Sigmoid colon (tissue), 7 donors: ENCODE measurements around the gene ADGRF4. TPM values are rescaled to one million over a fixed set of nuclear protein-coding genes. Genes with fewer than 3 reads are reported as not detected.

Experiments used
- DNase-seq: peaks from one replicate; pipeline ENCODE4 v3.0.0-alpha.2; 2019
- H3K27ac ChIP-seq, 4 donors: fragments of 200-600 bp; sonication (generic); one replicate each; pipeline ENCODE4 v1.5.1; 2016 to 2019; ENCODE audit warnings: mild to moderate bottlenecking in 1 of 4
- H3K27me3 ChIP-seq, 3 donors: fragments of 200-600 bp; sonication (generic); one replicate each; pipeline ENCODE4 v1.5.1; 2019; ENCODE audit warnings: mild to moderate bottlenecking in 1 of 3
- H3K36me3 ChIP-seq, 4 donors: fragments of 200-600 bp; sonication (generic); one replicate each; pipeline ENCODE4 v1.5.1; 2016 to 2019
- H3K4me1 ChIP-seq, 4 donors: fragments of 200-600 bp; sonication (generic); one replicate each; pipeline ENCODE4 v1.5.1; 2017 to 2019
- H3K4me3 ChIP-seq, 4 donors: fragments of 200-600 bp; sonication (generic); one replicate each; pipeline ENCODE4 v1.5.1; 2017 to 2019; ENCODE audit warnings: mild to moderate bottlenecking in 2 of 4, moderate library complexity in 1 of 4
- H3K9me3 ChIP-seq, 4 donors: fragments of 200-600 bp in 3 of 4; sonication (generic) in 3 of 4; one replicate each; pipeline versions ENCODE4 v1.5.1 to v1.6.1; 2013 to 2019
- EP300 ChIP-seq, 4 donors: sonication (generic); formaldehyde crosslinking; IDR thresholded peaks; one replicate each; pipeline ENCODE4 v1.6.1; 2017; ENCODE audit warnings: antibody characterized with exemption in 4 of 4
- POLR2A ChIP-seq, 2 donors: fragments of 450-650 bp; IDR thresholded peaks; one replicate each; pipeline ENCODE4 v1.6.1; 2016; ENCODE audit warnings: antibody characterized with exemption in 2 of 2, mild to moderate bottlenecking in 2 of 2, moderate library complexity in 2 of 2
- POLR2AphosphoS5 ChIP-seq, 4 donors: sonication (generic); formaldehyde crosslinking; IDR thresholded peaks; one replicate each; pipeline ENCODE4 v1.6.1; 2017; ENCODE audit warnings: antibody characterized with exemption in 4 of 4
- WGBS, 2 donors: extraction: QIAGEN DNeasy Blood & Tissue Kit; methylation state at CpG; one replicate each; pipeline ENCODE4 v1.1.7; 2013; 5-methylcytosine and 5-hydroxymethylcytosine counted together
- intact Hi-C: fragments of 100-400 bp; cut with DNase I; formaldehyde crosslinking; loops from one replicate; pipeline ENCODE4 v1.15.1; 2023
- polyA plus RNA-seq, 3 donors: library from polyadenylated mRNA; stranded (reverse); fragments of 200-250 nt; gene quantifications; one replicate each; pipeline ENCODE4 v1.2.3, GENCODE V29; 2013
- total RNA-seq, 4 donors: library from RNA; depleted of rRNA; stranded (reverse); fragments of >200 nt; gene quantifications; one replicate each; pipeline ENCODE4 v1.1.0, GENCODE V29; 2016
- TF ChIP-seq, protein P1 (sequence below), 4 experiments: fragments of 450-650 bp in 3 of 4; fragments of 200-600 bp in 1 of 4; IDR thresholded peaks; one replicate each; pipeline ENCODE4 v1.5.1; 2016 to 2019; ENCODE audit warnings: antibody characterized with exemption in 4 of 4, mild to moderate bottlenecking in 3 of 4, moderate library complexity in 2 of 4
- donor health status: healthy with polysubstance abuse.
- donor health status: Bipolar disorder and iron deficiency.
- donor health status: healthy.

The ADGRF4 gene
- total and polyA plus RNA-seq, 7 donors, result 0.28 to 1.5 (median 0.83) TPM; not detected in 3

DNA sequence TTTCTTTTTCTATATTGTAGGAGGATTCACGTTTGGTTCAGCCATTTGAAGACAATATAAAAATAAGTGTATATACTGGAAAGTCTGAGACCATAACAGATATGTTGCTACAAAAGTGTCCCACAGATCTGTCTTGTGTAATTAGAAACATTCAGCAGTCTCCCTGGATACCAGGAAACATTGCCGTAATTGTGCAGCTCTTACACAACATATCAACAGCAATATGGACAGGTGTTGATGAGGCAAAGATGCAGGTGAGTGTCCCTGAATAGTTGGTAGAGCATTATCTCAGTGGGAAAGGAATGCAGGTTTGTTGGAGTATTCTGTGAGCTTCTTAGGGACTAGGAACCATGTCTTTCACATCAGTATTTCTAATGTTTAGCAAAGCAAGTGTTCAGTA lies 18.3 kb upstream of the ADGRF4 start:
- Histone ChIP-seq H3K9me3 (no peaks in the 10 kb centered on the region), H3K27ac (no peak overlapping the region), H3K36me3 (no peaks in the 10 kb centered on the region), H3K4me3 (no peak overlapping the region), H3K27me3 (no peaks in the 10 kb centered on the region), H3K4me1 (no peaks in the 10 kb centered on the region)
- intact Hi-C loops, result no loop called here
- WGBS, 2 donors, result 15 to 59% methylated on average over 2 of the region's 2 CpGs
- no peak for DNase-seq
- TF ChIP-seq, protein P1, sequence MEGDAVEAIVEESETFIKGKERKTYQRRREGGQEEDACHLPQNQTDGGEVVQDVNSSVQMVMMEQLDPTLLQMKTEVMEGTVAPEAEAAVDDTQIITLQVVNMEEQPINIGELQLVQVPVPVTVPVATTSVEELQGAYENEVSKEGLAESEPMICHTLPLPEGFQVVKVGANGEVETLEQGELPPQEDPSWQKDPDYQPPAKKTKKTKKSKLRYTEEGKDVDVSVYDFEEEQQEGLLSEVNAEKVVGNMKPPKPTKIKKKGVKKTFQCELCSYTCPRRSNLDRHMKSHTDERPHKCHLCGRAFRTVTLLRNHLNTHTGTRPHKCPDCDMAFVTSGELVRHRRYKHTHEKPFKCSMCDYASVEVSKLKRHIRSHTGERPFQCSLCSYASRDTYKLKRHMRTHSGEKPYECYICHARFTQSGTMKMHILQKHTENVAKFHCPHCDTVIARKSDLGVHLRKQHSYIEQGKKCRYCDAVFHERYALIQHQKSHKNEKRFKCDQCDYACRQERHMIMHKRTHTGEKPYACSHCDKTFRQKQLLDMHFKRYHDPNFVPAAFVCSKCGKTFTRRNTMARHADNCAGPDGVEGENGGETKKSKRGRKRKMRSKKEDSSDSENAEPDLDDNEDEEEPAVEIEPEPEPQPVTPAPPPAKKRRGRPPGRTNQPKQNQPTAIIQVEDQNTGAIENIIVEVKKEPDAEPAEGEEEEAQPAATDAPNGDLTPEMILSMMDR (IDR thresholded peaks at IDR 0.05), result no peak
- no peak for TF ChIP-seq EP300 (IDR thresholded peaks at IDR 0.05)
- no peak for TF ChIP-seq POLR2AphosphoS5 (IDR thresholded peaks at IDR 0.05)
- TF ChIP-seq POLR2A (IDR thresholded peaks at IDR 0.05), result no peak

DNA sequence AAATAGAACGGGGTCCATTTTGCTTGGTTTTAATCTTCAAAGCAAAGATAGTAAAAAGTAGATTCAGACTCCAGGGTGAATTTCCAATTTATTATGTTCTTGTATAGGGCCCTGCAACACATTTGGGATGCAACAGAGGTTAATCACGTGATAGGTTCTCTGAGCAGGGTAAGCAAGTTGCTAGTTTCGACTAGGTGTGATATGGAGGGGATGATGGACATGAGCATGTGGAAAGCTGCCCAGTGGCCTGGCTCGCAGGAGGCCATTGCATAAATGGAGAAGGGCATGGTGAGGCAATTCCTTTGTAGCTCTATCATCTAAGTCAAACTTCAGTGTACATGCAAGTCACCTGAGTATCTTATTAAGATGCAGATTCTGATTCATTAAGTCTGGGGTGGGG lies 17.7 kb upstream of the ADGRF4 start:
- Histone ChIP-seq H3K4me3 (no peak overlapping the region), H3K27ac (no peak overlapping the region), H3K27me3 (no peaks in the 10 kb centered on the region), H3K9me3 (no peaks in the 10 kb centered on the region), H3K36me3 (no peaks in the 10 kb centered on the region), H3K4me1 (no peaks in the 10 kb centered on the region)
- intact Hi-C loops, result no loop called here
- TF ChIP-seq EP300 (IDR thresholded peaks at IDR 0.05), result no peak
- no peak for TF ChIP-seq POLR2A (IDR thresholded peaks at IDR 0.05)
- TF ChIP-seq POLR2AphosphoS5 (IDR thresholded peaks at IDR 0.05), result no peak
- TF ChIP-seq, protein P1 (IDR thresholded peaks at IDR 0.05), result no peak
- DNase-seq, result no peak
- 93% methylated on average over 4 of the region's 4 CpGs for WGBS, 2 donors

DNA sequence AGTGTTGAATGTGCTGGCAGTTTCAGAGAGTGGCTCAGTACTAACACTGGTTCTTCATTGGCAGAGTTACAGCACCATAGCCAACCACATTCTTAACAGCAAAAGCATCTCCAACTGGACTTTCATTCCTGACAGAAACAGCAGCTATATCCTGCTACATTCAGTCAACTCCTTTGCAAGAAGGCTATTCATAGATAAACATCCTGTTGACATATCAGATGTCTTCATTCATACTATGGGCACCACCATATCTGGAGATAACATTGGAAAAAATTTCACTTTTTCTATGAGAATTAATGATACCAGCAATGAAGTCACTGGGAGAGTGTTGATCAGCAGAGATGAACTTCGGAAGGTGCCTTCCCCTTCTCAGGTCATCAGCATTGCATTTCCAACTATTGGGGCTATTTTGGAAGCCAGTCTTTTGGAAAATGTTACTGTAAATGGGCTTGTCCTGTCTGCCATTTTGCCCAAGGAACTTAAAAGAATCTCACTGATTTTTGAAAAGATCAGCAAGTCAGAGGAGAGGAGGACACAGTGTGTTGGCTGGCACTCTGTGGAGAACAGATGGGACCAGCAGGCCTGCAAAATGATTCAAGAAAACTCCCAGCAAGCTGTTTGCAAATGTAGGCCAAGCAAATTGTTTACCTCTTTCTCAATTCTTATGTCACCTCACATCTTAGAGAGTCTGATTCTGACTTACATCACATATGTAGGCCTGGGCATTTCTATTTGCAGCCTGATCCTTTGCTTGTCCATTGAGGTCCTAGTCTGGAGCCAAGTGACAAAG lies 17.0 kb upstream of the ADGRF4 start:
- no peaks in the 10 kb centered on the region for H3K4me1 ChIP-seq
- 91 to 98% methylated on average over 1 of the region's 1 CpG for WGBS, 2 donors
- no peak overlapping the region for H3K27ac ChIP-seq
- H3K36me3 ChIP-seq, result no peaks in the 10 kb centered on the region
- no peak overlapping the region for H3K4me3 ChIP-seq
- no peak for TF ChIP-seq EP300 (IDR thresholded peaks at IDR 0.05)
- TF ChIP-seq, protein P1 (IDR thresholded peaks at IDR 0.05), result no peak
- no peak for TF ChIP-seq POLR2A (IDR thresholded peaks at IDR 0.05)
- no peak for TF ChIP-seq POLR2AphosphoS5 (IDR thresholded peaks at IDR 0.05)
- no peaks in the 10 kb centered on the region for H3K27me3 ChIP-seq
- intact Hi-C loops, result no loop called here
- no peaks in the 10 kb centered on the region for H3K9me3 ChIP-seq
- no peak for DNase-seq

DNA sequence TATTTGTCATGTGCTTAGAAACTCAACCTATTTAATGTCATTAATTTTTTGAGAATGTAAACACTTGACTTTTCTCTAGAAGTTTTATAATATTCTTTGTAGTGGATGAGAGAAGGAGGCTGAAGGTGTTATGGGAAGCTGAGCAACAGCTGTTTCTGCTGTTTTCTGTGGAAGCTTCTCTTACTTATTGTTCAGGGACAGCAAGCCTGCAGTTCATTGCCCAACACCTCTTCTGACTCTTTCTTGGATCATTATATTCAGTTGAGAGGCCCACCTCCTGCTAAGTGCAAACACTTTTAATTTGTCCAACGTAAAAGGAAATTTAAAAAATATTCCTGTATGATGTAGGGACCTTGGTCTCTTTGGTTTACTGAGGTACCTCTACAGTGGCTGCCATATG lies 12.0 kb upstream of the ADGRF4 start:
- Histone ChIP-seq H3K9me3 (no peaks in the 10 kb centered on the region), H3K4me1 (no peaks in the 10 kb centered on the region), H3K36me3 (no peaks in the 10 kb centered on the region), H3K4me3 (no peak overlapping the region), H3K27me3 (no peaks in the 10 kb centered on the region), H3K27ac (no peak overlapping the region)
- 83 to 95% methylated on average over 1 of the region's 1 CpG for whole genome bisulfite sequencing, 2 donors
- TF ChIP-seq EP300 (IDR thresholded peaks at IDR 0.05), result no peak
- no peak for TF ChIP-seq POLR2AphosphoS5 (IDR thresholded peaks at IDR 0.05)
- intact Hi-C loops, result no loop called here
- no peak for DNase-seq

DNA sequence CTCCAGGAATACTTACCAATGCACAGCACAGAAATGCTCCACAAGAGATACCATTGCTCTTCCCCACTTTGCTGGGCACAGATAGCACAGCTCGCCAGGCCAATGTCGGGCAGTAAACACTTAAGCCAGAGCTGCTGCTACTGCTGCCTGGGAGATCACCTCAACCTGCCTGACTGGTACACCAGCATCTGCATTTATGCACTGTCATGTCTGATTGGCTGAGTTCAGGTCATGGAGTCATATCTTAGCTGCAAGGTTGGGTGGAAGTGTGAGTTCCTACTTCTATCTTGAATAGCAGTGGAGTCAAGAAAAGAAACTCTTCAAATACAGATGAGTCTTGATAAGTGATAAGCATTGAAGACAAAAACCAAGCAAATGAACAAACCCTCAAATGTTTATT lies 10.9 kb upstream of the ADGRF4 start:
- TF ChIP-seq POLR2AphosphoS5 (IDR thresholded peaks at IDR 0.05), result no peak
- TF ChIP-seq POLR2A (IDR thresholded peaks at IDR 0.05), result no peak
- 94 to 97% methylated on average over 2 of the region's 2 CpGs for WGBS, 2 donors
- Histone ChIP-seq H3K4me1 (no peaks in the 10 kb centered on the region), H3K9me3 (no peaks in the 10 kb centered on the region), H3K36me3 (no peaks in the 10 kb centered on the region), H3K4me3 (no peak overlapping the region), H3K27me3 (no peaks in the 10 kb centered on the region), H3K27ac (no peak overlapping the region)
- intact Hi-C loops, result no loop called here
- no peak for DNase-seq

DNA sequence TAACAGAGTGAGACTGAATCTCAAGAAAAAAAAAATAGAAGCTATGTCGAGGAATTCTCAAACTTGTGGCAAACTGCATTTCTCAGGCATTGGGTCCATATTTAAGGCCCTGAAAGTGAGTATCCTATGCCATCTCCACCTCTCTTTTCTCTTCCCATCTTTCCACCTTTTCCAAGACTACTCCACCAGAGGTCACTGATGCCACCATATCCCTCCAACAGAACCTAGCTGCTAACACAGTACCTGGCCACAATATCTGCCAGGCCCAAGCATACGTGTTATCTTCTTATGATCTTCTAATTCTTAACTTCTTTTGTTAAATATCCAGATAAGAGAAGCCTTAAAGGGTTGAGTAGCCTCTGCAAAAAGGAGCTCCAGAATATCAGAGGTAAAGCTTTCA lies 8.2 kb upstream of the ADGRF4 start:
- Histone ChIP-seq H3K4me3 (no peak overlapping the region), H3K9me3 (no peaks in the 10 kb centered on the region), H3K27me3 (no peaks in the 10 kb centered on the region), H3K27ac (no peak overlapping the region), H3K36me3 (no peaks in the 10 kb centered on the region), H3K4me1 (no peaks in the 10 kb centered on the region)
- DNase-seq, result no peak
- no peak for TF ChIP-seq POLR2A (IDR thresholded peaks at IDR 0.05)
- TF ChIP-seq, protein P1 (IDR thresholded peaks at IDR 0.05), result no peak
- TF ChIP-seq EP300 (IDR thresholded peaks at IDR 0.05), result no peak
- TF ChIP-seq POLR2AphosphoS5 (IDR thresholded peaks at IDR 0.05), result no peak
- intact Hi-C loops, result no loop called here
- WGBS, 2 donors, result 86 to 89% methylated on average over 2 of the region's 2 CpGs
